GM12873 (cell line): ENCODE measurements around the gene GLIS1.

ENCODE experiments used
- CTCF ChIP-seq: IDR thresholded peaks from 2 replicates; pipeline ENCODE4 v1.5.1; 2012; ENCODE audit warnings: low read depth, mild to moderate bottlenecking, moderate library complexity, low read length, control low read depth; ENCODE audit not compliant: insufficient read depth; ENCODE audit errors: missing control alignments

The GLIS1 gene

GRCh38 chr1:53468374-53468773 lies 270.6 kb downstream of the GLIS1 start:
- TF ChIP-seq CTCF = no peak

GRCh38 chr1:53467391-53467790 lies 271.6 kb downstream of the GLIS1 start:
- TF ChIP-seq CTCF = no peak

GRCh38 chr1:53465023-53465957 lies 273.7 kb downstream of the GLIS1 start:
- TF ChIP-seq CTCF = no peak

- TF ChIP-seq CTCF = no peak
These were observed 274.7 kb downstream of the GLIS1 start for GRCh38 chr1:53463961-53464899.

- no peak for TF ChIP-seq CTCF
These were observed 276.0 kb downstream of the GLIS1 start for GRCh38 chr1:53462769-53463501.

DNA sequence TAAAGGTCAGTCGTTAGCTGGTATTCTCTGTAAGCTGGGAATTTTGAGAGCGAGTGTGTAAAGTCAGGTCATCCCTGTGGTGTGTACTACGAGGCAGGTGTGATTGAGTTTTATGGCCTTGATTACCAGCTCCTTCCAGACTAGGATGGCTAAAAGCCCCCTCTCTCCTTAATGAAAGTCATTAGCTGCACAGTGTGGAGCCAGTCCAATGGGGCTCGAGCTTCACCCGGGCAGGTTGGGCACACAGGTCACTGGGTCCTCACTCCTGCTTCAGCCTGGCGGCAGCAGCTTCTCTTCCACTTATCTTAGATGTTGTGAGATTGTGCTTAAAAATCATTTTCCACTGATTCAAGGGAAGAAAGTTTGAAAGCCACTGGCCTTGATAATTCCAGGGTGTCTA lies 276.8 kb downstream of the GLIS1 start:
- TF ChIP-seq CTCF = no peak
